Type B pancreatic cell (in vitro differentiated cells): ENCODE measurements around the gene TMEM255B. TPM values are rescaled to one million over a fixed set of nuclear protein-coding genes. Genes with fewer than 3 reads are reported as not detected.

Experiments
- DNase-seq: peaks from one replicate; pipeline ENCODE4 v3.0.0; 2021; ENCODE audit warnings: mixed read lengths; ENCODE audit not compliant: unreplicated experiment; ENCODE audit errors: extremely low spot score
- H3K27ac Mint-ChIP-seq: 2 replicates; pipeline ENCODE4 v1.8.0; 2021; ENCODE audit warnings: mild to moderate bottlenecking, mixed read lengths
- H3K27me3 Mint-ChIP-seq: 2 replicates; pipeline ENCODE4 v1.8.0; 2021; ENCODE audit warnings: mixed read lengths
- H3K36me3 Mint-ChIP-seq: 2 replicates; pipeline ENCODE4 v1.8.0; 2021; ENCODE audit warnings: mixed read lengths
- H3K4me1 Mint-ChIP-seq: one replicate; pipeline ENCODE4 v1.8.0; 2021; ENCODE audit warnings: mixed read lengths; ENCODE audit not compliant: unreplicated experiment
- H3K4me3 Mint-ChIP-seq: 2 replicates; pipeline ENCODE4 v1.8.0; 2021; ENCODE audit warnings: mild to moderate bottlenecking, mixed read lengths
- H3K9me3 Mint-ChIP-seq: 2 replicates; pipeline ENCODE4 v1.8.0; 2021; ENCODE audit warnings: mixed read lengths
- CTCF ChIP-seq: fragments of 200-600 bp; sonication (generic); conservative IDR thresholded peaks from 2 replicates; pipeline ENCODE4 v1.5.0; 2021; ENCODE audit warnings: antibody characterized with exemption, mild to moderate bottlenecking
- total RNA-seq: library from RNA; stranded (reverse); gene quantifications from 2 replicates; pipeline ENCODE4 v1.2.1, GENCODE V29; 2021; ENCODE audit warnings: low replicate concordance

The TMEM255B gene
- total RNA-seq, 1 donor from 2014 or later = 0.92 TPM

GRCh38 chr13:113731192-113732175, 27.5 kb upstream of the TMEM255B start:
- no peak for DNase-seq
- no peak for TF ChIP-seq CTCF
- H3K27me3 Mint-ChIP-seq = peaks cover 4% of the 10 kb centered on the region
- H3K9me3 Mint-ChIP-seq = no peaks in the 10 kb centered on the region
- no peak overlapping the region for H3K4me3 Mint-ChIP-seq
- H3K36me3 Mint-ChIP-seq = no peaks in the 10 kb centered on the region
- H3K27ac Mint-ChIP-seq = no peak overlapping the region
- no peaks in the 10 kb centered on the region for H3K4me1 Mint-ChIP-seq

GRCh38 chr13:113732176-113732960, 26.7 kb upstream of the TMEM255B start:
- no peak for DNase-seq
- Mint-ChIP-seq H3K4me3 (no peak overlapping the region), H3K27me3 (peaks cover 4% of the 10 kb centered on the region), H3K27ac (no peak overlapping the region), H3K36me3 (no peaks in the 10 kb centered on the region), H3K4me1 (no peaks in the 10 kb centered on the region), H3K9me3 (no peaks in the 10 kb centered on the region)
- no peak for TF ChIP-seq CTCF

DNA sequence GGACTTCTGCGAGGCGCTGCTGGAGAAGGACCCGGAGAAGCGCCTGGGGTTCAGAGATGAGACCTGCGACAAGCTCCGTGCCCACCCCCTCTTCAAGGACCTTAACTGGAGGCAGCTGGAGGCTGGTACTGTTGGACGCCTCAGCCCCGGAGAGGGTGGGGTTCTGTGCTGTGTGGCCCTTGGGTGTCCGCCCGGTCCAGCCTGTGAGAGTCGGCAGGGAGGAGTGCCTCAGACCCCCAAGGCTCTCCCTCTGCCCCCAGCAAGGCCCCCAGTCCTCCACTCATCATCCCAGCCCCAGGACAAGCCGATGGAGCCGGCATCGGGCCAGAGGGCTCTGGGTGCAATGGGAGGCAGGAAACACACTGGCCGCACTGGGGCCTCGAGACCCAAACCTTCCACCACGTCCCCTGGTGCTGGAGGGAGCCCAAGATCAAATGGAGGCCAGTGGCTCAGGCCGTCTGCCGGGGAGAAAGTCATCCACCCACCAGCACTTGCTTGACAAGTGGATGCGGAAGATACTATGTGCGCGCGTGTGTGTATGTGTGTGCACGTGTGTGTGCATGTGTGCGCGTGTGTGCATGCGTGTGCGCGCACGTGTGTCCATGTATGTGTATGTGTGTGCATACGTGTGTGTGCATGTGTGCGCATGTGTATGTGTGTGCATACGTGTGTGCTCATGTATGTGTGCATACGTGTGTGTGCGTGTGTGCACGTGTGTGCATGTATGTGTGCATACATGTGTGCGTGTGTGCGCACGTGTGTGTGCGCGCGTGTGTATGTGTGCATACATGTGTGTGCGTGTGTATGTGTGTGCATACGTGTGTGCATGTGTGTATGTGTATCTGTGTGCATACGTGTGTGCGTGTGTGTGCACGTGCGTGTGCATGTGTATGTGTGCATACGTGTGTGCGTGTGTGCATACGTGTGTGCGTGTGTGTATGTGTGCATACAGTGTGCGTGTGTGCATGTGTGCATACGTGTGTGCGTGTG, 25.8 kb upstream of the TMEM255B start:
- H3K4me3 Mint-ChIP-seq = no peak overlapping the region

DNA sequence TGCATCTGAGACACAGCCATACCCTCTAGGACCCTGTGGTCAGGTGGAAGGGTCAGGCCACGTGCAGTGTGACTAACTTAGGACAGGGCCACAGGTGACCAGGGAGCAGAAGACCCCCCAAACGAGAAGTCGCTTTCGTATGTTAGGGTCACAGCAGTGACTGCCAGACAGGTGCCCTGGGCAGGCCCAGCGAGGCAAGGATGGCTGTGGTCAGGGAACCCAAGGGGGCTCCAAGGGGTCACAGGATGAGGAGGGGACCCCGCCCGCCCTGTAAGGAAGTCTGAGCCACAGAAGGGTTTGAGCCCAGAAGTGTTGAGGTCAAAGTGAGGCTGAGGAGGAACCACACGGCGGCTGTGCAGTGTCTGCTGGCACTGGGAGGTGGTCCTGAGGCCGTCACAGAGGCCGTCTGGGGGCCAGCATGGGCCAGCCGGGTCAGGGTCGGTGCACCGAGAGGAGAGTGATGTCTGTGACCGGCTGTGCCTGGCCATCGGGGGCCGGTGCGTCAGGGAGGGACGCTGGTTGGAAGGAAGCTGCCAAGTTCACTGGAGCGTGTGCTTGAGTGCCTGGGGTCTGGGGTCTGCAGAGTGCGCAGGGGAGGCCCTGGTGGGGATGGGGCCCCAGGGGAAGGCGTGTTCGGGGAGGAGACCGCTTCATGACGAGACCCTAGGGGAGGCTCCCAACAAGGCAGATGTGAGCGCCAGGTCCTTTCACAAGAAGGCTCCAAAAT, 24.8 kb upstream of the TMEM255B start:
- Mint-ChIP-seq H3K9me3 (no peaks in the 10 kb centered on the region), H3K36me3 (no peaks in the 10 kb centered on the region), H3K4me1 (no peaks in the 10 kb centered on the region), H3K27ac (no peak overlapping the region), H3K27me3 (no peaks in the 10 kb centered on the region), H3K4me3 (no peak overlapping the region)
- no peak for DNase-seq
- no peak for TF ChIP-seq CTCF

More for the DNA sequence above, 25.8 kb upstream of the TMEM255B start:
- no peak overlapping the region for H3K27ac Mint-ChIP-seq
- TF ChIP-seq CTCF = no peak
- no peaks in the 10 kb centered on the region for H3K36me3 Mint-ChIP-seq
- H3K4me1 Mint-ChIP-seq = no peaks in the 10 kb centered on the region
- H3K9me3 Mint-ChIP-seq = no peaks in the 10 kb centered on the region
- peaks cover 4% of the 10 kb centered on the region for H3K27me3 Mint-ChIP-seq
- DNase-seq = no peak
